Body of pancreas (tissue), 4 donors: ENCODE results near the gene MTX3. TPM values are rescaled to one million over a fixed set of nuclear protein-coding genes. Genes with fewer than 3 reads are reported as not detected.

Source experiments
- ATAC-seq: fragments of 150-250 bp; one replicate; pipeline ENCODE4 v1.9.1; 2016
- DNase-seq, 4 donors: peaks; one replicate each; pipeline ENCODE4 v3.0.0-alpha.2; 2019
- H3K27ac ChIP-seq, 4 donors: fragments of 200-600 bp; sonication (generic); 1 replicate in 3 of 4; 2 replicates in 1 of 4; pipeline versions ENCODE4 v1.5.1 to v1.6.1; 2016 to 2019; ENCODE audit warnings: mild to moderate bottlenecking in 1 of 4, mixed read lengths in 1 of 4, moderate library complexity in 1 of 4
- H3K27me3 ChIP-seq, 2 donors: fragments of 200-600 bp; sonication (generic); one replicate each; pipeline ENCODE4 v1.6.0; 2016; ENCODE audit warnings: mild to moderate bottlenecking in 1 of 2
- H3K36me3 ChIP-seq, 2 donors: fragments of 200-600 bp; sonication (generic); replicated peaks in 1 of 2; 2 replicates each; pipeline ENCODE4 v1.5.1; 2016; ENCODE audit warnings: low read depth in 2 of 2; ENCODE audit not compliant: insufficient read depth in 1 of 2
- H3K4me1 ChIP-seq: fragments of 200-600 bp; sonication (generic); one replicate; pipeline ENCODE4 v1.6.0; 2016
- H3K4me3 ChIP-seq, 2 donors: fragments of 200-600 bp; sonication (generic); 1 replicate in 1 of 2; 2 replicates in 1 of 2; pipeline ENCODE4 v1.5.1; 2016 to 2019
- H3K9me3 ChIP-seq, 3 donors: fragments of 200-600 bp; sonication (generic); 1 replicate in 2 of 3; 2 replicates in 1 of 3; pipeline ENCODE4 v1.5.1; 2016
- POLR2A ChIP-seq, 3 donors: fragments of 450-650 bp; IDR thresholded peaks; one replicate each; pipeline ENCODE4 v1.6.1; 2016; ENCODE audit warnings: antibody characterized with exemption in 3 of 3, mild to moderate bottlenecking in 2 of 3
- WGBS, 2 donors: methylation state at CpG; one replicate each; pipeline ENCODE4 v1.1.5; 2017; 5-methylcytosine and 5-hydroxymethylcytosine counted together
- intact Hi-C: fragments of 100-400 bp; cut with DNase I; formaldehyde crosslinking; loops from one replicate; pipeline ENCODE4 v1.15.1; 2023
- total RNA-seq, 2 donors: library from RNA; depleted of rRNA; stranded (reverse); fragments of >200 nt; gene quantifications; one replicate each; pipeline ENCODE4 v1.1.0, GENCODE V29; 2016
- TF ChIP-seq, protein P1 (sequence below), 7 experiments: fragments of 450-650 bp in 4 of 7; fragments of 200-600 bp in 3 of 7; sonication (generic) in 3 of 7; IDR thresholded peaks; one replicate each; pipeline ENCODE4 v1.5.1; 2016 to 2019; ENCODE audit warnings: antibody characterized with exemption in 7 of 7

The MTX3 gene
- total RNA-seq, 2 donors from 2014 or later = 5.6 to 9.1 TPM

DNA sequence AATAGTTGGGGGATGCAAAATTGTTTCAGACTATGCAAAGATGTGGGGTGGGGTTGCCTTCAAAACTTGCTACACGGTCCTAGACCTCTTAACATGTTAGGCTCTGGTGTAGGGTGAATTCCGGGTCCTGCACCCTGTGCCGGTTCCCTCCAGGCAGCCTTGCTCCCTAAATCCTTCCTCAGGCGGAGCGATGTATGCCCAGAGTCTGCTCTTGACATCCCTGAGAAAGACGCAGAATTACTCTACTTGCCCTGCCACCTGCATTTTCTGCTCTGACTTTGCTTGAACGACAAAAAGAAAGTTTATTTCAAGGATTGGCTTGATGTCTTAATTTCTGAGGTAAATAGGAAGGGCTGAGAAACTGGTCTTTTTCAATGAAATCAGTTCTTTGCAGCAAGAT lies 44.8 kb upstream of the MTX3 start:
- Histone ChIP-seq H3K9me3 (no peaks in the 10 kb centered on the region), H3K4me3 (no peak overlapping the region), H3K27ac (no peak overlapping the region), H3K4me1 (peaks cover 8% of the 10 kb centered on the region), H3K27me3 (peaks cover 0 to 5% of the 10 kb centered on the region in 2 donors), H3K36me3 (no peaks in the 10 kb centered on the region)
- ATAC-seq (no peak), DNase-seq (no peak)
- 75 to 79% methylated on average over 7 of the region's 7 CpGs for WGBS, 2 donors
- intact Hi-C loops = no loop called here
- TF ChIP-seq, protein P1, sequence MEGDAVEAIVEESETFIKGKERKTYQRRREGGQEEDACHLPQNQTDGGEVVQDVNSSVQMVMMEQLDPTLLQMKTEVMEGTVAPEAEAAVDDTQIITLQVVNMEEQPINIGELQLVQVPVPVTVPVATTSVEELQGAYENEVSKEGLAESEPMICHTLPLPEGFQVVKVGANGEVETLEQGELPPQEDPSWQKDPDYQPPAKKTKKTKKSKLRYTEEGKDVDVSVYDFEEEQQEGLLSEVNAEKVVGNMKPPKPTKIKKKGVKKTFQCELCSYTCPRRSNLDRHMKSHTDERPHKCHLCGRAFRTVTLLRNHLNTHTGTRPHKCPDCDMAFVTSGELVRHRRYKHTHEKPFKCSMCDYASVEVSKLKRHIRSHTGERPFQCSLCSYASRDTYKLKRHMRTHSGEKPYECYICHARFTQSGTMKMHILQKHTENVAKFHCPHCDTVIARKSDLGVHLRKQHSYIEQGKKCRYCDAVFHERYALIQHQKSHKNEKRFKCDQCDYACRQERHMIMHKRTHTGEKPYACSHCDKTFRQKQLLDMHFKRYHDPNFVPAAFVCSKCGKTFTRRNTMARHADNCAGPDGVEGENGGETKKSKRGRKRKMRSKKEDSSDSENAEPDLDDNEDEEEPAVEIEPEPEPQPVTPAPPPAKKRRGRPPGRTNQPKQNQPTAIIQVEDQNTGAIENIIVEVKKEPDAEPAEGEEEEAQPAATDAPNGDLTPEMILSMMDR (IDR thresholded peaks at IDR 0.05) = no peak
- TF ChIP-seq POLR2A (IDR thresholded peaks at IDR 0.05) = no peak

DNA sequence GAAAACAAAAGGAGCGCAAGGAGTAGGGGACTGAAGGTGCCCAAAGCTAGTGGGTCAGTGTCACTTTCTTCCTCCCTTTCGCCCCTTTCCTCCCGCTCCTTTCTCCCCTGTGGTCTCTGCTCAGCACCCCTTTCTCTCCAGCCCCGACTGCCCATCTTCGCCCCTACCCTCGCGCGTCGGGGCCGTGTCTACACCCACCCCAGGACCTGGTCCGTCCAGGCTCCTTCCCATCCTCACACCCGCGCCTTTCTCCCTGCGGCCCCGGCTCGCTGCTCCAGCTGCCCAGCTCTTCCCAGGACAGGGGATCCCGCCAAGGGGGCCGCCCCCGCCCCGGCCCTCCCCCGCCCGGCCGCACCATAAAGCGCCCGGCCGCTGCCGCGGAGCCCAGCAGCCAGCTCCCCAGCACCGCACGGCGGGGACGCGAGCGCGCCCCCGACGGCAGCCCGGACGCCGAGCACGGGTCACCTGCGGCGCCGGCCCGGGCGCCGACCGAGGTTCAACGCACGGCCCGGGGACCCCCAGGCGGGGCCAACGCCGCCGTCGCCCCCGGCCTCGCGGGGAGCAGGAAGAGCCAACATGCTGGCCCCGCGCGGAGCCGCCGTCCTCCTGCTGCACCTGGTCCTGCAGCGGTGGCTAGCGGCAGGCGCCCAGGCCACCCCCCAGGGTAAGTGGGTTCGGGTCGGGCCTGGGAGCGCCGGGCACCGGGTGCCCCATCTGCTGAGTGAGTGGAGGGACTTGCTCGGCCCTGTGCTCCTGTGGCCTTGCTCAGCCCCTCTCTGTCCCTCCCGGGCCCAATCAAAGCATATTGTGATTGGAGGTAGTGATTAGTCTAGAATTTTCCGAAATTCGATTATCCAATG lies 44.1 kb upstream of the MTX3 start, which contains the start of gene THBS4:
Gene THBS4, plus strand, starts transcription at position 387 of the 860 bp plus-strand sequence. Its CDS starts 190 bp downstream, at position 577.
- intact Hi-C loops = no loop called here
- 9 to 12% methylated on average over 27 to 47 of the region's 76 CpGs for WGBS, 2 donors
- peaks cover 8% of the 10 kb centered on the region for H3K4me1 ChIP-seq
- H3K27me3 ChIP-seq = peaks cover 0 to 5% of the 10 kb centered on the region in 2 donors
- no peak for ATAC-seq
- no peak for TF ChIP-seq POLR2A (IDR thresholded peaks at IDR 0.05)
- TF ChIP-seq, protein P1 (IDR thresholded peaks at IDR 0.05) = no peak
- H3K36me3 ChIP-seq = no peaks in the 10 kb centered on the region
- no peak within 1 kb of the TSS for H3K4me3 ChIP-seq
- H3K27ac ChIP-seq = no peak within 1 kb of the TSS
- no peaks in the 10 kb centered on the region for H3K9me3 ChIP-seq
- no peak for DNase-seq

DNA sequence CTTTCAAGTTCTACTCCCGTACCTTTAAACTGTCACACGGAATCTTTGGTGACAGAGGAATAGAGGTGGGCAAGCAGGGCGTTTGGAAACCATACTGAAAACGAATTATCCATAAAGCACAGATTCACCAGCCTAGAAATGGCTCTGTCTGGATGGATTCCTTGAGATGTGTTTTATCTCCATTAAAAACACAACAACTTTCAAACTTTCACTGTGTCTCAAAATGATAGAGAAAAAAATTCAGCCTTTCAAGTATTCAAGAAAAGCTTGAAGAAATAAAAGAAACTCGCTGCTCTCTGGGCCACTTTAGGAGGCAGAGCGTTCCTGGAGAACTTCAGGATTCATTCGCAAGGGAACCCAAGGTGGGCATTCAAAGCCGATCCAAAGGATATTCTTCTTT lies 43.5 kb upstream of the MTX3 start:
- 27 to 35% methylated on average over 8 of the region's 8 CpGs for WGBS, 2 donors
- H3K36me3 ChIP-seq = no peaks in the 10 kb centered on the region
- ATAC-seq = no peak
- DNase-seq = no peak
- peaks cover 0 to 5% of the 10 kb centered on the region in 2 donors for H3K27me3 ChIP-seq
- H3K4me3 ChIP-seq = no peak overlapping the region
- H3K9me3 ChIP-seq = no peaks in the 10 kb centered on the region
- peaks cover 8% of the 10 kb centered on the region for H3K4me1 ChIP-seq
- no peak overlapping the region for H3K27ac ChIP-seq
- intact Hi-C loops = no loop called here
- TF ChIP-seq POLR2A (IDR thresholded peaks at IDR 0.05) = no peak
- TF ChIP-seq, protein P1 (IDR thresholded peaks at IDR 0.05) = no peak

DNA sequence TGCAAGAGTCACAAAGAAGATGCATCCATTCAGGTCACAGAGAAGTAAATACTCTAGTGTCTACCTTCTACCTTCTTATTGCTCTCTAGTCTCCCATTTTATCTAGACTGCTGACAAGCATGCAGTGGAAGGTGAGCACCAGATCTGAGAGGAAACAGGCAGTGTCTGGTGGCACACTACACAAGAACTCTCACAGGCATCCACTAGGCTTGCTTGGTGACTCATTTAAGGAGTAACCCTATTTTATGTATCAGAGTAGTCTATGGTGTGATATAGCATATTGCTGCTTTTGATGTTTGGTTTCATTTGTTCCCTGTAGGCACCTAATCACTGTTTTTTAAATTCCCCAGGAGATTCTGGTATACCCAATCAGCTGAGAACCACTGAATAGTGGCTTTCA lies 42.5 kb upstream of the MTX3 start:
- intact Hi-C loops = no loop called here
- DNase-seq (no peak), ATAC-seq (no peak)
- H3K4me1 ChIP-seq = peaks cover 8% of the 10 kb centered on the region
- peaks cover 0 to 5% of the 10 kb centered on the region in 2 donors for H3K27me3 ChIP-seq
- H3K4me3 ChIP-seq = no peak overlapping the region
- H3K27ac ChIP-seq = no peak overlapping the region
- H3K9me3 ChIP-seq = no peaks in the 10 kb centered on the region
- H3K36me3 ChIP-seq = no peaks in the 10 kb centered on the region
- TF ChIP-seq POLR2A (IDR thresholded peaks at IDR 0.05) = no peak
- TF ChIP-seq, protein P1 (IDR thresholded peaks at IDR 0.05) = no peak
